GM21737 (cell line): Measurements from ENCODE around the gene NXPE2.
"Not testable (repeated sequence)": the region's sequence is repeated elsewhere in the genome, so short reads cannot be mapped to it uniquely, and the experiment has no call there.

Experiments used
- ATAC-seq: cut with Tn5 transposase; IDR thresholded peaks from one replicate; pipeline ENCODE4 v1.9.1; 2021; ENCODE audit warnings: mild to moderate bottlenecking, moderate library complexity; ENCODE audit not compliant: unreplicated experiment

Gene NXPE2

GRCh38 chr11:114678125-114679036 lies at the start of gene NXPE2:
Gene NXPE2, plus strand, starts transcription at chr11:114678527. Its CDS starts 49 bp downstream, at chr11:114678576.
- no peak for ATAC-seq

GRCh38 chr11:114631445-114631965 lies 46.8 kb upstream of the NXPE2 start:
- ATAC-seq = not testable (repeated sequence)

GRCh38 chr11:114639440-114639839 lies 38.9 kb upstream of the NXPE2 start:
- ATAC-seq = not testable (repeated sequence)

DNA sequence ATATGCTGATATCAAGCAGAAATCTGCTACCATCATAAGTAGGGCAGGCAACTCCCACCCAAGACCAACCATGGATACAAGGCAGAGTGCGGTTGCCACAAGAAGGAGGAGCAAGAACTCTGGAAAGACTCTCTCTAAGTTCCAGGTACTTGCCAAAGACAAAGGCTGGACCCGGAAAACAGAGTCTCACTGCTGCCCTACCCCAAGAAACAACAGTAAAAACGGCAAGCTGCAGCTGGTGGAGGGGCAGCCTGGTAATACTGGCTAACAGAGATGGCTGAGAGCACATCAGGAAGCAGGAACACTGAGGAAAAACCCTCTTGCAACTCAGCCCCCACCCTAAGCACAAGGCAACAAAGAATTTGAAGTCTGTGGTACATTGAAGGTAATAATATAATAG lies 27.7 kb upstream of the NXPE2 start:
- no peak for ATAC-seq

GRCh38 chr11:114651145-114651718 lies 27.1 kb upstream of the NXPE2 start:
- no peak for ATAC-seq

DNA sequence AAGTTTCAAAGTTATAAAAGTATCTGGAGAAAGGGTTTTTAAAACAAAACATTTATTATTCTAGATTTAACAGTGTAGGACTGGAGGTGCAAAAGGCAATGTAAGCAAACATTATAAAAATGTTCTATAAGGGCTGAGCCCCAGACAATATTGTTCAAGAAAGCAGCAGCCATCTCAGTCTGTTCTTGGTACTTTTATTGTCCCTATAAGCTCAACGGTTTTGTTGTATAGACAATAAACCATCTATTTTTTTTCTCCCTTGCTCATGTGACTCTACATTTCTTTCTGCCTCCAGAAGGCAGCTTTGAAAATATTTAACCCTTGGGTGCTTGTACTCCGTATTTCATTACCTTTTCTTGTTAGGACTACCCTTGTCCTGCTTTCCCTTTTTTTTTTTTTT lies 25.2 kb upstream of the NXPE2 start:
- ATAC-seq = no peak

DNA sequence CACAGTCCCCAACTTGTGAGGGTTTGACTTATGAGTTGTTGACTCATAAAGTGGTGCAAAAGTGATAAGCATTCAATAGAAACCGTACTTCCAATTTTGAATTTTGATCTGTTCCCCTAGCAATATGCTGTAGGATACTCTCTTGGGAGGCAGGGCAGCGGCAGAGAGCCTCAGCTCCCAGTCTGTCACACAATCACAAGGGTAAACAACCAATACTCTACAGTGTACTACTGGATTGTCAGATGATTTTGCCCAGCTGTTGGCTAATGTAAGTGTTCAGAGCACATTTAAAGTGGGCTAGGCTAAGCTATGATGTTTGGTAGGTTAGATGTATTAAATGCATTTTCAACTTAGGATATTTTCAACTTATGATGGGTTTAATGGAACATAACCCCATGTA lies 13.7 kb upstream of the NXPE2 start:
- no peak for ATAC-seq

GRCh38 chr11:114666760-114667159 lies 11.6 kb upstream of the NXPE2 start:
- ATAC-seq = no peak

DNA sequence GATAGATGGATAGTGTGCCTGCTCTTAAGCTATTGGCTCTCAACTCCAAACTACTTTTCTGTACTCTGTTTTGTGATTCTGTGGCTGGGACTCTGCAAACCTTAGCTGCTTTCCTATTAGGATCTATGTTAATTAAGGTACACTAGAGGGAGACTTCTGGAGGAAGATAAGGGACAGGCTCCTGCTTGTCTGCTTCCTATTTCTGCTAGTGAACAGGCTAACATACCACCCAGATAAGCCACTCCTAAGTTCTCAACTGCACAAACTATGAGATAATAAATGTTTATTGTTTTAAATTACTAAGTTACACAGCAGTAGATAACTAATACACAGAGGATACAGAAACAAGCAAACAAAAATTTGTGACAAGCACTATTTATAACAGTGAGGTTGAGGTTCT lies 10.2 kb upstream of the NXPE2 start:
- ATAC-seq = no peak

GRCh38 chr11:114673661-114674060 lies 4.7 kb upstream of the NXPE2 start:
- no peak for ATAC-seq

- ATAC-seq = no peak
These were observed 1.2 kb downstream of the NXPE2 start for GRCh38 chr11:114679505-114679904.

- no peak for ATAC-seq
These were observed 4.7 kb downstream of the NXPE2 start for GRCh38 chr11:114683007-114683406.

GRCh38 chr11:114684636-114685035 lies 6.3 kb downstream of the NXPE2 start:
- ATAC-seq = no peak

GRCh38 chr11:114685097-114685496 lies 6.8 kb downstream of the NXPE2 start:
- no peak for ATAC-seq

GRCh38 chr11:114705280-114706024 lies 27.1 kb downstream of the NXPE2 start:
- no peak for ATAC-seq

DNA sequence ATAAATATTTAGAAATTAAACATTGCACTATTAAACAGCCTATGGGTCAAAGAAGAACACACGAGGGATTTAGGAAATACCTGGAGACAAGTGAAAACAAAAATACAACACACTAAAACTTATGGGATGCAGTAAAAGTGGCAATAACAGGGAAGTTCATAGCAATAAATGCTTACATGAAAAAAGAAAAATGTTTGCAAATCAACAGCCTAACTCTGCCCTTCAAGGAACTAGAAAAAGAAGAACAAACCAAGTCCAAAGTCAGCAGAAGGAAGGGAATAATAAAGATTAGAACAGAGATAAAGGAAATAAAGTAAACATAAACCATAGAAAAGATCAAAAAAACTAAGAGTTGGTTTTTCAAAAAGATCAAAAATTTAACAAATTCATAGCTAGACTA lies 31.6 kb downstream of the NXPE2 start:
- no peak for ATAC-seq

- ATAC-seq = no peak
These were observed 35.4 kb downstream of the NXPE2 start for GRCh38 chr11:114713756-114714155.

GRCh38 chr11:114719562-114719961 lies 41.2 kb downstream of the NXPE2 start:
- ATAC-seq = no peak

DNA sequence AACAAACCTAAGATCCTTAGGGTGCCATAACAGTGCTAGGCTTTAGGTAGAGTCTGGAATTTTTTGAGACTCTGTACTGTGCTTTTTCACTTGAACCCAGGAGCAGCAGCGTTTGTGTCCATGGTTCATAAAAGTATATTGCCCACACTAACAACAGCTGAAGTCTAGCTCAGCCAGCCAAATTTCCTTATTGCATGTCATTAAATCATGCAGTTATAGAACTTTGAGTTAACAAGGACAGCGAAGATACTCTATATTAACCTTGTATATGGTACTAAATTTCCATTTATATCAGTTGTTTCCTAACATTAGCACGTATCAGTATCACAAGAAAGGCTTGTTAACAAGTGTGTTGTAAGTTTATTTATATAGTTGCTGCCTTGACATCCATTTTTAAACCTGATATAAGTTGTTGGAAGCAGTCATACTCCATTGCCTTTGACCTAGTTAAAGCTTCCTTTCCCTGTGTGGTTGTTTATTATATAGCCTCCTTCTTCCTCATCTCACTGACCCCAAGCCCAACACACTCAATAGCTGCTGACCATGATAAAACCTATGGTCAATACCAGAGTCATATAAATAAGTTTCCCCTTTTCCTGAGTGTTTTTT lies 46.7 kb downstream of the NXPE2 start:
- no peak for ATAC-seq

DNA sequence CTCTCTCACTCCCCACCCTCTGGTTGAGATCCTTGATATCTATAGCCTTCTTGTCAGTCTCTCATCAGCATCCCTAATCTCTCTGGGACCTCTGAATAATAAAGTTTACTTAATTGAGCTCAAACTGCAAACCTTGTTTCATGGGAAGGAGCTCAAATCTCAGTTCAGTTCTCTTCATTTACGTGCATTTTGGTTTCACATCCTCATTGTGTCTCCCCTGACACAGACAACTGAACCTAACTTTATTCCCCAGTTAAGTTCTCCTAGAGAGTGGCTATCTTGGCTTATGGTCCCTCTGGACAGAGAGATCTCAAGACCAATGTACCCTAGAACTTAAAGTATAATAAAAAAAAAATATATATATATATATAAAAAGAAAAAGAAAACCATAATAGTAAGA lies 47.3 kb downstream of the NXPE2 start:
- no peak for ATAC-seq

DNA sequence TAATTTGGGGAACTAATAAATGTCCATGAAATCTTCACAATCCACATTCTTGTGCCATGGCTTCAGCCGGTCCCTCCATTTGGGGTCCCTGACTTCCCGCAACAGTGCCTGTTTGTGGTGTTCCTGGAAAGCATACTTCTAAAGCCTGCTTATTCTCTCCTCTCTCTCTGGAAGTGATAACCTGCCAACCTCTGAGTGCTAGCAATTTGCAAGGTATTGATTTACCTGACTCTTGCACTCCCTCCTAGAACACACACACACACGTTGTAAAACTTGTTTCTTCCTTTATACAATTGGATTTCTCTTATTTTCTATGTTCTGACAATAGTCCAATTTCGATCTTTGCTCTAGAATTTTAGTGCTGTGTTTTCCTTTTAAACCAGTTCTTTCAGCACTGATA lies 58.5 kb downstream of the NXPE2 start:
- no peak for ATAC-seq
